ENCODE data around the gene DLG1.

The DLG1 gene

DNA sequence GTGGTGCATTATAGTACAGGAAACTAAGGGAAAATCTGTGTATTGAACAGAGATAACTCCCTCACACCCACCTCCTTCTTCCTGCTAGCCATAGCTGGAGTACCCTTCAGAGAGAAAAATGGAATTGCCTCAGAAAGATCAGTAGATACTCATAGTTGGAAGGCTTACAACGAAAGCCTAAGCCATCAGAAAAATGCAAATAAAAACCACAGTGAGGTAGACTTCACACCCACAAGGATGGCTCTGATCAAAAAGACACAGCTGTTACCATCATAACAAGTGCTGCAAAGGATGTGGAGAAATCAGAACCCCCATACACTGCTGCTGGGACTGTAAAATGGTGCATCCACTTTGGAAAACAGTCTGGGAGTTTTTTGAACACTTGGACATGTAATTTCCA, 7.4 kb upstream of the DLG1 start:
- Mint-ChIP-seq H3K4me3 (no peak overlapping the region), H3K27ac (no peak overlapping the region)

DNA sequence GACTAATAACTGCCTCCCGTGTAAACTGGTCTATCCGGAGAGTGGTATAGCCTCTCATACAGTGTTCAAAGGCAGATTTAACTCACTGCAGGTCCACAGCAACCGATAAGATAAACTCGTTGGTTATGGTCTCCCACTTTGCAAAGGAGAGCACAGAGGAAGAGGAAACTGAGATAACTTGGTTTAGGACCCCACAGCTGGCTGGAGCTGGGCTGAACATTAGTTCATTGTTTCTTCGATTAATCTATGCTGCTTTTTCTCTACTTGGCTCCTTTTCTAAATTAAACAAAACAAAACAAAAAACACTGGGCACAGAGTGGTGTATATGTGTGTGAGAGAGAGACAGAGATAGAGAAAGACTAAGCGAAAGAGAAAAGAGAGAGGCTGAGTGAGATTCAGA, 5.0 kb upstream of the DLG1 start:
- Mint-ChIP-seq H3K4me3 (no peak overlapping the region), H3K27me3 (peaks cover 28% of the 10 kb centered on the region), H3K36me3 (ENCODE audit: low read depth) (no peaks in the 10 kb centered on the region), H3K27ac (no peak overlapping the region), H3K9me3 (no peaks in the 10 kb centered on the region), H3K4me1 (peaks cover 20% of the 10 kb centered on the region)
- no peak for DNase-seq
- ATAC-seq = no peak

More for the DNA sequence above, 7.4 kb upstream of the DLG1 start:
- H3K36me3 Mint-ChIP-seq (ENCODE audit: low read depth) = no peaks in the 10 kb centered on the region
- ATAC-seq = peak; percentile 93
- H3K4me1 Mint-ChIP-seq = peaks cover 35% of the 10 kb centered on the region
- DNase-seq = no peak
- peaks cover 14% of the 10 kb centered on the region for H3K27me3 Mint-ChIP-seq
- H3K9me3 Mint-ChIP-seq = no peaks in the 10 kb centered on the region

DNA sequence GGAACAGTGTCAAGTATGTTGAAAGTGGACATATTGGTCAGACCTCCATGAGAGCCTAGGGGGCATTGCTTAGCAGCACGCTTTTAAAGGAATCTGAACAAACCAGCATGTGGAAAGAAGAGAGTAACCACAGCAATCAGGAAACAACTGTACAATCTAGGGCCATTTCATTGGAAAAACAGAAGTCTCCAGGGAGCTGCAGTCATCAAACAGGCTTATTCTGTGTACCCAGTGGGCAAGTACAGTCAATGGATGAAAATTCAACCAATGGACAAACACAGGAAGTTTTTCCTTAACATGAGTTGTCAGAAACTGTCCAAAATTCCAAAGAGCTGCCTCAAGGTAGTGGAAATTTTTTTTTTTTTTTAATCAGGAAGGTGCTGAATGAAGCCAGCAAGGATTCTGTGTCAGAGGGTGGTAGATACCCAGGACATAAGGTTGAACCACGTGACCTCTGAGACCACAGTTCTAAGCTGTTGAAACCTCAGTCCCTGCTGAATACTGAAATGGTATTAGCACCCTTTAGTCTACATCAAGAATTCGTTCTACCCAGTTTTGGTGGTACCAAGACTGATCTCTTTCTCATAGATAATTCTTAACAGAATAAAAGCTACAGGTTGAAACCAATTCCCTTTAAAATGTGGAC, 4.4 kb upstream of the DLG1 start:
- DNase-seq = no peak
- Mint-ChIP-seq H3K27me3 (peaks cover 27% of the 10 kb centered on the region), H3K27ac (no peak overlapping the region), H3K36me3 (ENCODE audit: low read depth) (no peaks in the 10 kb centered on the region), H3K9me3 (no peaks in the 10 kb centered on the region), H3K4me1 (peaks cover 20% of the 10 kb centered on the region), H3K4me3 (no peak overlapping the region)
- ATAC-seq = no peak

GRCh38 chr3:197302033-197302432, 3.6 kb upstream of the DLG1 start:
- Mint-ChIP-seq H3K4me1 (peaks cover 22% of the 10 kb centered on the region), H3K27ac (no peak overlapping the region), H3K9me3 (no peaks in the 10 kb centered on the region), H3K27me3 (peaks cover 27% of the 10 kb centered on the region), H3K4me3 (no peak overlapping the region), H3K36me3 (ENCODE audit: low read depth) (peaks cover 2% of the 10 kb centered on the region)
- no peak for DNase-seq
- ATAC-seq = no peak

DNA sequence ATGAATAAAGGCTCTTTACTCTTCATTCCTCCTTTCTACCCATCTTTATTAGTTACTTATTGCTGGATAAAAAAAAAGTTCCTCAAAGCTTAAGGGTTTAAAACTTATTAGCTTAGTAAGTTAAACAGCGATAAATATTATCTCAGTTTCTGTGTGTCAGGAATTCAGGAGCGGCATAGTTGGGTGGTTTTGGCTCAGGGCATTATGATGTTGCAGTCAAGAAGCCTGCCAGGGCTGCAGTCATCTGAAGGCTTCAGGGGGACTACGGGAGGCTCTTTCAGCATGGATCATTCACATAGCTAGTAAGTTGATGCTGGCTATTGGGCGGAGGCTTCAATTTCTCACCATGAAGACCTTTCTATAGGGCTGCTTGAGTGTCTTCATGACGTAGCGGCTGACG, 1.9 kb upstream of the DLG1 start:
- Mint-ChIP-seq H3K27ac (no peak overlapping the region), H3K36me3 (ENCODE audit: low read depth) (peaks cover 13% of the 10 kb centered on the region), H3K27me3 (peaks cover 23% of the 10 kb centered on the region), H3K4me1 (peaks cover 25% of the 10 kb centered on the region), H3K4me3 (no peak overlapping the region), H3K9me3 (no peaks in the 10 kb centered on the region)
- no peak for DNase-seq
- ATAC-seq = no peak

DNA sequence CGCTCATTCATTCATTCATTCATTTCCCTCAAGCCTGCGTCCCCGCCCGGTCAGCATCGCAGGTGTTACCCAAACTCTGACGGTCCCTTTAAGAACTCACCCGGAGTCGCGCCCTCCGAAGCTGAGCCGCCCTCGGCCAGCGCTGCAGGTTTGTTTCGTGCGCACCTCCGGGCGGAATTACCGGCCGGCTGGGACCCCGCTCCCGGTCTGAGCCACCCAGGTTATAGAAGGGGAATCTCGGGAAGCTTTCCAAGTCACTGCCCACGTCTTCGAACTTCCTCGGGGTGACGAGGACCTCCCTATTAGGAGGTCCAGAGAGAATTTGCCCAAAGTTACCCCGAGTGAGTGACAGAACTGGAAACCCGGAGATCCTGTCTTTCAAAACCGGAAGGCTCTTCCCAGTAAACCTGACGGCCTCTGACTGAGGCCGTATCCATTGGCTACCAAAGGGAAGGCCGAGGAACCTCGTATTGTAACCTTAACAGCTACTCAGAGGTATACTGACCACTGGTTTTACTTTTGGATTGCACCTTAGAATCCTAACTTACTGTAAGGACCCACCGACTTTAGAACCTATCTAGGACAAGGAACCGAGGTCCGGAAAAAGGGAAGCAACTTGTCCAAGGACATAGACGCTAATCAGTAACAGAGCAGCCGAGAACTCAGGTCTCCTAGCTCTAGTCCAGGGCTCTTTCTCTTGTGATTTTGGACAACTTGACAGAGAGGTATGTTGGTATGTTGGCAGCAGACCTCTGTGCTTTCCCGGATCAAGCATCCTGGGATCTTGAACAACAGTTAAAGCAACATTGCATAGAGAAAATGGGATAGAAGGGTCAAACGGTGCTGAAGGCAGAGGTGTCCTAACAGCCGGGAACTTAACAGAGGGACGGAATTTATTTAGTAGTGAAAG, 788 bp upstream of the DLG1 start:
- peak; percentile 45 for DNase-seq
- Mint-ChIP-seq H3K27me3 (peaks cover 23% of the 10 kb centered on the region), H3K4me3 (peak overlapping the region; percentile 90), H3K9me3 (no peaks in the 10 kb centered on the region), H3K27ac (peak overlapping the region; percentile 85), H3K36me3 (ENCODE audit: low read depth) (peaks cover 17% of the 10 kb centered on the region), H3K4me1 (peaks cover 26% of the 10 kb centered on the region)
- peak; percentile 11 for ATAC-seq

GRCh38 chr3:197297476-197298340, 704 bp downstream of the DLG1 start:
- Mint-ChIP-seq H3K4me1 (peaks cover 39% of the 10 kb centered on the region), H3K36me3 (ENCODE audit: low read depth) (peaks cover 21% of the 10 kb centered on the region), H3K4me3 (peak overlapping the region; percentile 90), H3K9me3 (no peaks in the 10 kb centered on the region), H3K27me3 (peaks cover 23% of the 10 kb centered on the region), H3K27ac (peak overlapping the region; percentile 86)
- ATAC-seq (peak; percentile 83), DNase-seq (peak; percentile 91)

GRCh38 chr3:197297002-197297401, 1.4 kb downstream of the DLG1 start:
- ATAC-seq (no peak), DNase-seq (no peak)
- H3K36me3 Mint-ChIP-seq (ENCODE audit: low read depth) = peaks cover 26% of the 10 kb centered on the region
- H3K9me3 Mint-ChIP-seq = no peaks in the 10 kb centered on the region
- H3K4me1 Mint-ChIP-seq = peaks cover 46% of the 10 kb centered on the region
- H3K27me3 Mint-ChIP-seq = peaks cover 17% of the 10 kb centered on the region
- peak overlapping the region; percentile 86 for H3K27ac Mint-ChIP-seq
- H3K4me3 Mint-ChIP-seq = peak overlapping the region; percentile 90

DNA sequence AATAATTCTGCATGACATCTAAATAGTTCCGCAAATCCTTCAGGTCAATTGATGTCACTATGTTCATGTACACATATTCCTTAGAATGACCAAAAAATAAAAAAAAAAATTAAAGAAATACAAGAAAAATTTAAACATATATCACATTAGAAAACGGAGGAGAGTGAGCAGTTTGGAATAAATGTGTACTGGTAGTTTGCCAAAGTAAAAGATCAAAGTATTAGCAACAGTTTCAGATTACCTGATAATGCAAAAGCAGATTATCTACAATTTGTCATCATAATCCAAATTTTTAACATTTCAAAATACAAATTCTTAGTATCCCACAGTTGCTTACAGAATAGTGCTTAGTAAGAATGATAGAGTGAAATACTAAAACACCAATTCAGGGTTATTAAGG, 1.9 kb downstream of the DLG1 start:
- H3K4me3 Mint-ChIP-seq = peak overlapping the region; percentile 90
- ATAC-seq = no peak
- H3K27me3 Mint-ChIP-seq = peaks cover 17% of the 10 kb centered on the region
- H3K9me3 Mint-ChIP-seq = no peaks in the 10 kb centered on the region
- DNase-seq = no peak
- peaks cover 31% of the 10 kb centered on the region for H3K36me3 Mint-ChIP-seq (ENCODE audit: low read depth)
- peak overlapping the region; percentile 29 for H3K27ac Mint-ChIP-seq
- H3K4me1 Mint-ChIP-seq = peaks cover 50% of the 10 kb centered on the region

DNA sequence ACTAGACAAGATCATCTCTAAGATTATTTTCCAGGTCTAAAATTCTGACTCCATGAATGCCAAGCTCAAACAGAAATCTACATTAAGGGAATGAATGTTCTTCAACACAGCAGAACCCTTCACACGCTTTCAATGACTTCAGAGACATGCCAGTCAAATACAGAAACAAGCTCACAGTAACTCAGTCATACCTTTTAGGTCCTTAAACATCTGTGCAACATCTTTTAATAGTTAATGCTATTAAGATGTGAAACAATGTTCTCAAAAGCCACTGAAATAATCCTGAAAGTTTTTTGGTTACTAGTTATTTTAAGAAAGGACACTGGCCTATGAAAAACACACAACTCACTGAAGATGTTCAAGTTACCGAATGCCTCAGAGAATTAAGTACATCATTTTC, 2.5 kb downstream of the DLG1 start:
- Mint-ChIP-seq H3K9me3 (no peaks in the 10 kb centered on the region), H3K27me3 (peaks cover 15% of the 10 kb centered on the region), H3K4me1 (peaks cover 57% of the 10 kb centered on the region), H3K27ac (no peak overlapping the region), H3K36me3 (ENCODE audit: low read depth) (peaks cover 38% of the 10 kb centered on the region), H3K4me3 (peak overlapping the region; percentile 54)
- DNase-seq = no peak
- ATAC-seq = no peak

DNA sequence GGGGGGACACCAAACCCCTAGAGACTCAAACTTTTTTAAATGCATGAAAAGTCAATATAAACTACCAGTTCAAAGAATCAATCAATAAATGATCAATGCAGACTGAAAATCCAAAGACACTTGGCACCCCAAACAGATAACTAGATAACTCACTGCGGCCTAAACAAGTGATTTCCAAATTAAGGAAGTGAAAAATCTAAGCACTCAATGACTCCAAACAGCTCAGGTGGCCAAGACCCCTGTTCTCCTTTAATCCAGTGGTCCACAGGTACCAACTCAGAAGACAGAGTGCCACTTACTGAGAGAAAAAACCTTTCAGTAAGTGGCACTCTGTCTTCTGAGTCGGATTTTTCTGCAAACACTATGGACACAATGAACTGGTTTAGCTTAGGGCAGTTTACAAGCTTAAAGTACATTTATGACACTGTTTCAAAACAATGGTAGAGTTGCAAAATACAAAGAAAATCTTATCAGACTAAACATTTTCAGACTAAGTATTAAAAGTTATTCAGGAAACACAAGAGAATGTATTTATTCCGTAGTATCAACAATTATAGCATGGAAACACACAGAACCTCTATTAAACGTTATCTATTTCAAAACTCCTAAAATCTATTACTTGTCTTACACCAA, 4.7 kb downstream of the DLG1 start:
- no peaks in the 10 kb centered on the region for H3K27me3 Mint-ChIP-seq
- no peak for ATAC-seq
- DNase-seq = no peak
- H3K4me1 Mint-ChIP-seq = peaks cover 66% of the 10 kb centered on the region
- H3K4me3 Mint-ChIP-seq = no peak overlapping the region
- H3K36me3 Mint-ChIP-seq (ENCODE audit: low read depth) = peaks cover 47% of the 10 kb centered on the region
- H3K9me3 Mint-ChIP-seq = no peaks in the 10 kb centered on the region
- no peak overlapping the region for H3K27ac Mint-ChIP-seq

- peaks cover 48% of the 10 kb centered on the region for H3K36me3 Mint-ChIP-seq (ENCODE audit: low read depth)
- no peaks in the 10 kb centered on the region for H3K27me3 Mint-ChIP-seq
- H3K4me3 Mint-ChIP-seq = no peak overlapping the region
- DNase-seq (no peak), ATAC-seq (no peak)
- no peaks in the 10 kb centered on the region for H3K9me3 Mint-ChIP-seq
- no peak overlapping the region for H3K27ac Mint-ChIP-seq
- H3K4me1 Mint-ChIP-seq = peaks cover 66% of the 10 kb centered on the region
Measured at GRCh38 chr3:197292648-197293047, 5.8 kb downstream of the DLG1 start.

- Mint-ChIP-seq H3K4me3 (no peak overlapping the region), H3K27me3 (no peaks in the 10 kb centered on the region), H3K27ac (no peak overlapping the region), H3K36me3 (ENCODE audit: low read depth) (peaks cover 49% of the 10 kb centered on the region), H3K4me1 (peaks cover 65% of the 10 kb centered on the region), H3K9me3 (no peaks in the 10 kb centered on the region)
- no peak for DNase-seq
- ATAC-seq = peak; percentile 33
Measured at GRCh38 chr3:197292083-197292646, 6.2 kb downstream of the DLG1 start.

- Mint-ChIP-seq H3K27me3 (no peaks in the 10 kb centered on the region), H3K9me3 (no peaks in the 10 kb centered on the region), H3K4me1 (peaks cover 49% of the 10 kb centered on the region), H3K27ac (no peak overlapping the region), H3K4me3 (no peak overlapping the region), H3K36me3 (ENCODE audit: low read depth) (peaks cover 49% of the 10 kb centered on the region)
- DNase-seq (no peak), ATAC-seq (no peak)
Measured at GRCh38 chr3:197289726-197290125, 8.7 kb downstream of the DLG1 start.

All from activated naive CD8-positive, alpha-beta T cell treated with anti-CD3 and anti-CD28 coated beads, Interleukin-2, amount 50 U/mL, for 24 hours (primary cell).